Astrocyte (in vitro differentiated cells and primary cell): ENCODE data around the gene HTR3A.

Experiments
- EZH2 ChIP-seq: IDR thresholded peaks from 2 replicates; pipeline ENCODE4 v1.6.1; 2012; ENCODE audit warnings: mild to moderate bottlenecking, low read length, inconsistent platforms; ENCODE audit not compliant: insufficient read depth
- TF ChIP-seq, protein P1 (sequence below): IDR thresholded peaks from 2 replicates; pipeline ENCODE4 v1.5.1; 2011; ENCODE audit warnings: low read depth, mild to moderate bottlenecking, inconsistent platforms, low read length, moderate library complexity; ENCODE audit not compliant: insufficient read depth

DNA sequence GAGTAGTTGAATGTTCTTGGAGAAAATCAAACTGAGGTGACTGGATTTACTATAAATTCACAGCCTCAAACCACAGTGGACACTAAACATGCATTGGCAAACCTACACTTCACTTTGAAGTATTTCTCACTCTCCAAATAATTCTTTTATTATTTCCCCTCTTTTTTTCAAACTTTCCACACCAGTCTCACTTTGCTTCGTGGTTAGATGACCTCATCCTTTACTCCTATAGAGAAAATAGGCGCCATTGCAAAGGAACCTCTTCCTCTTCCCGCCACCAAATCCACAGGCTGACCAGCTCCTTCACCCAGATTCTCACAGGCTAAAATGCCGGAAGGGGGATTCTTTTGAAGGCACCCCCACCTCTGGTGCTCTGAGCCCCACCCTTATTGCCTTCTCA is 33.4 kb downstream of the HTR3A start:
- TF ChIP-seq, protein P1, sequence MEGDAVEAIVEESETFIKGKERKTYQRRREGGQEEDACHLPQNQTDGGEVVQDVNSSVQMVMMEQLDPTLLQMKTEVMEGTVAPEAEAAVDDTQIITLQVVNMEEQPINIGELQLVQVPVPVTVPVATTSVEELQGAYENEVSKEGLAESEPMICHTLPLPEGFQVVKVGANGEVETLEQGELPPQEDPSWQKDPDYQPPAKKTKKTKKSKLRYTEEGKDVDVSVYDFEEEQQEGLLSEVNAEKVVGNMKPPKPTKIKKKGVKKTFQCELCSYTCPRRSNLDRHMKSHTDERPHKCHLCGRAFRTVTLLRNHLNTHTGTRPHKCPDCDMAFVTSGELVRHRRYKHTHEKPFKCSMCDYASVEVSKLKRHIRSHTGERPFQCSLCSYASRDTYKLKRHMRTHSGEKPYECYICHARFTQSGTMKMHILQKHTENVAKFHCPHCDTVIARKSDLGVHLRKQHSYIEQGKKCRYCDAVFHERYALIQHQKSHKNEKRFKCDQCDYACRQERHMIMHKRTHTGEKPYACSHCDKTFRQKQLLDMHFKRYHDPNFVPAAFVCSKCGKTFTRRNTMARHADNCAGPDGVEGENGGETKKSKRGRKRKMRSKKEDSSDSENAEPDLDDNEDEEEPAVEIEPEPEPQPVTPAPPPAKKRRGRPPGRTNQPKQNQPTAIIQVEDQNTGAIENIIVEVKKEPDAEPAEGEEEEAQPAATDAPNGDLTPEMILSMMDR = no peak
- no peak for TF ChIP-seq EZH2
